ENCODE data around the gene CEP85L. TPM values are rescaled to one million over a fixed set of nuclear protein-coding genes. Genes with fewer than 3 reads are reported as not detected.

Gene CEP85L
- total and polyA plus RNA-seq, 2 experiments from 2014 or later: 12.4 to 13.0 TPM

DNA sequence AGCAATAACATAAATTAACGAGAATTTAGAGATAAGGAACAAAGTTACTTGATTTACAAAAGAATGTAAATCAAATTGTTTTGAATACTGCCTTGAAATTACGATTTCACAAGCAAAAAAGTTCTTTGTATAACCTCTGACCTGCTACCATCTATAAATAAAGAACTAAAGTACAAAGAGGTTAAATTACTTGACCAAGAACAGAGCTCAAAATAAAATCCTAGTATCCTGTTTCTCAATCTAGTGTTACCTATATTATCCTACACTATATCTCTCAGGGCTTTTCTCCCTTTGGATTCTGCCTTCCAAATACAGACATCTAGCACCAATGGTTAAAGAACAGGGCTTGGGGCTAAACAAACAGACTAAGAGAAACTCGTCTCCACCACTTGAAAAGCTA is 59.5 kb downstream of the CEP85L start:
- H2AFZ ChIP-seq: no peak overlapping the region
- no peaks in the 10 kb centered on the region for H3K36me3 ChIP-seq (ENCODE audit: low read depth)
- TF ChIP-seq EZH2phosphoT487 (IDR thresholded peaks at IDR 0.05; ENCODE audit: insufficient read depth, low read depth): no peak
- TF ChIP-seq EZH2 (IDR thresholded peaks at IDR 0.05; ENCODE audit: insufficient read depth, poor library complexity, severe bottlenecking): no peak
- peaks cover 99% of the 10 kb centered on the region for H3K79me2 ChIP-seq (ENCODE audit: insufficient read depth)
- H3K9me3 ChIP-seq (ENCODE audit: low read depth): no peaks in the 10 kb centered on the region
- no peak for DNase-seq
- no peak overlapping the region for H3K9ac ChIP-seq
- in situ Hi-C loops (cut with MboI): no loop called here
- H3K4me2 ChIP-seq (ENCODE audit: unreplicated experiment): no peak overlapping the region
- H3F3A ChIP-seq (ENCODE audit: insufficient read depth): peaks cover 14% of the 10 kb centered on the region
- WGBS, 2 experiments (ENCODE audit: low coverage in 1 of 2, low lambda C conversion rate in 2 of 2, missing lambda C conversion rate in 2 of 2): 96 to 98% methylated on average over 3 of the region's 3 CpGs
- 0 out of 2 replicates have a peak, but pooled peaks cover 7% of the 10 kb centered on the region for H4K20me1 ChIP-seq (ENCODE audit: insufficient read depth)
- H3K9me2 ChIP-seq (ENCODE audit: insufficient read depth): no peaks in the 10 kb centered on the region
- H3K27ac ChIP-seq: no peak overlapping the region
- H3K4me1 ChIP-seq (ENCODE audit: insufficient read depth): peaks cover 14% of the 10 kb centered on the region; the same call in 1 of the 2 replicates
- H3K27me3 ChIP-seq (replicated peaks; ENCODE audit: insufficient read depth): no peaks in the 10 kb centered on the region
- H3K4me3 ChIP-seq: no peak overlapping the region

DNA sequence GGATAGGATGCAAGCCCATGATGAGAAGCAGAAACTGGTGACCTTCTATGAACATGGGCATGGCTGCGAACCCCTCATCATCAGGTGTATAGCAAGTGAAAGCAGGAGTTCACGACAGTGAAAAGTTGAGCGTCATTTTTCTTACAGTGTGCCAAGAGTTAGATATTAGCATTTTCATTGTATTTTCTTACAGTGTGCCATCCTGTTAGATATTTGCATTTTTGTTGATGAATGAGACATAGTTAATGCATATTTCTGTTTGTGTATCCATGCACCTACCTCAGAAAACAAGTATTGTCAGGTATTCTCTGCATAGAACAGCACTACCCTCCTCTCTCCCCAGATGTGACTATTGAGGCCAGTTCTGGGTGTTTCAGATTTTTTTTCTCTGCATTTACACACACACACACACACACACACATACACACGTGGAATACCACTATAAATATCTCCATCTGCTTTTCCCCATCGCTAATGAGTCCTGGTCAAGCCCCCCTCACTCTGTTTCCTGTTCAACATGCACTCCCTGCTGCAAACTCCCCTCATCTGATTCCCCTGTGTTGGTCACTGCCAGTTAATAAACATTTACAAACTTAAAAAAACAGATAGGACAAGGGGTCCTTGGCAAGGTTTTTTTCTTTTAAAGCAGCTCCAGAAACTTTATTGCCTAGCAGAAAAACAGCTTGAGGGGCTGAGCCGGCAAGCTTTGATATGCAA is 61.6 kb downstream of the CEP85L start:
- Histone ChIP-seq H3K4me1 (ENCODE audit: insufficient read depth) (peaks cover 14% of the 10 kb centered on the region; the same call in 1 of the 2 replicates), H3K27me3 (replicated peaks; ENCODE audit: insufficient read depth) (no peaks in the 10 kb centered on the region), H3K79me2 (ENCODE audit: insufficient read depth) (peaks cover 99% of the 10 kb centered on the region), H3K36me3 (ENCODE audit: low read depth) (no peaks in the 10 kb centered on the region), H3F3A (ENCODE audit: insufficient read depth) (peaks cover 14% of the 10 kb centered on the region), H2AFZ (no peak overlapping the region), H3K4me3 (peak overlapping the region; percentile 42), H3K9me2 (ENCODE audit: insufficient read depth) (no peaks in the 10 kb centered on the region), H3K27ac (0 out of 2 replicates have a peak overlapping the region, but pooled peaks have one; percentile 11), H3K9ac (no peak overlapping the region), H4K20me1 (ENCODE audit: insufficient read depth) (0 out of 2 replicates have a peak, but pooled peaks cover 13% of the 10 kb centered on the region), H3K9me3 (ENCODE audit: low read depth) (no peaks in the 10 kb centered on the region), H3K4me2 (ENCODE audit: unreplicated experiment) (peak overlapping the region; percentile 52)
- no peak for DNase-seq
- TF ChIP-seq EZH2phosphoT487 (IDR thresholded peaks at IDR 0.05; ENCODE audit: insufficient read depth, low read depth) (no peak), EZH2 (IDR thresholded peaks at IDR 0.05; ENCODE audit: insufficient read depth, poor library complexity, severe bottlenecking) (no peak)
- 22 to 25% methylated on average over 6 of the region's 6 CpGs for WGBS, 2 experiments (ENCODE audit: low coverage in 1 of 2, low lambda C conversion rate in 2 of 2, missing lambda C conversion rate in 2 of 2)
- in situ Hi-C loops (cut with MboI): loop anchor here (10.0 kb wide), 1 partner anchor 305 kb away; no protein-coding TSS in a partner anchor

GRCh38 chr6:118589186-118589585 is 62.2 kb downstream of the CEP85L start:
- WGBS, 2 experiments (ENCODE audit: low coverage in 1 of 2, low lambda C conversion rate in 2 of 2, missing lambda C conversion rate in 2 of 2): 8 to 15% methylated on average over 4 of the region's 4 CpGs
- peak overlapping the region; percentile 52 for H3K4me2 ChIP-seq (ENCODE audit: unreplicated experiment)

GRCh38 chr6:118588626-118589025 is 62.8 kb downstream of the CEP85L start:
- Histone ChIP-seq H3K79me2 (ENCODE audit: insufficient read depth) (peaks cover 100% of the 10 kb centered on the region), H3F3A (ENCODE audit: insufficient read depth) (peaks cover 14% of the 10 kb centered on the region), H3K27me3 (replicated peaks; ENCODE audit: insufficient read depth) (no peaks in the 10 kb centered on the region), H3K9me3 (ENCODE audit: low read depth) (no peaks in the 10 kb centered on the region), H3K9ac (no peak overlapping the region), H3K27ac (0 out of 2 replicates have a peak overlapping the region, but pooled peaks have one; percentile 11), H3K9me2 (ENCODE audit: insufficient read depth) (no peaks in the 10 kb centered on the region), H2AFZ (no peak overlapping the region), H4K20me1 (ENCODE audit: insufficient read depth) (0 out of 2 replicates have a peak, but pooled peaks cover 16% of the 10 kb centered on the region), H3K36me3 (ENCODE audit: low read depth) (no peaks in the 10 kb centered on the region), H3K4me2 (ENCODE audit: unreplicated experiment) (peak overlapping the region; percentile 52), H3K4me3 (peak overlapping the region; percentile 42), H3K4me1 (ENCODE audit: insufficient read depth) (peaks cover 14% of the 10 kb centered on the region; the same call in 1 of the 2 replicates)
- TF ChIP-seq EZH2 (IDR thresholded peaks at IDR 0.05; ENCODE audit: insufficient read depth, poor library complexity, severe bottlenecking) (no peak), EZH2phosphoT487 (IDR thresholded peaks at IDR 0.05; ENCODE audit: insufficient read depth, low read depth) (no peak)
- 84 to 87% methylated on average over 5 of the region's 5 CpGs for WGBS, 2 experiments (ENCODE audit: low coverage in 1 of 2, low lambda C conversion rate in 2 of 2, missing lambda C conversion rate in 2 of 2)
- peak; percentile 34 for DNase-seq
- in situ Hi-C loops (cut with MboI): loop anchor here (10.0 kb wide), 1 partner anchor 304 kb away; no protein-coding TSS in a partner anchor

More at GRCh38 chr6:118589186-118589585, 62.2 kb downstream of the CEP85L start:
- in situ Hi-C loops (cut with MboI): loop anchor here (10.0 kb wide), 1 partner anchor 304 kb away; no protein-coding TSS in a partner anchor
- no peak overlapping the region for H3K9ac ChIP-seq
- H3K36me3 ChIP-seq (ENCODE audit: low read depth): no peaks in the 10 kb centered on the region
- H2AFZ ChIP-seq: no peak overlapping the region
- no peaks in the 10 kb centered on the region for H3K9me3 ChIP-seq (ENCODE audit: low read depth)
- H3K27ac ChIP-seq: peak overlapping the region; percentile 11; the same call in 1 of the 2 replicates
- peaks cover 100% of the 10 kb centered on the region for H3K79me2 ChIP-seq (ENCODE audit: insufficient read depth)
- no peaks in the 10 kb centered on the region for H3K27me3 ChIP-seq (replicated peaks; ENCODE audit: insufficient read depth)
- no peak for TF ChIP-seq EZH2phosphoT487 (IDR thresholded peaks at IDR 0.05; ENCODE audit: insufficient read depth, low read depth)
- TF ChIP-seq EZH2 (IDR thresholded peaks at IDR 0.05; ENCODE audit: insufficient read depth, poor library complexity, severe bottlenecking): no peak
- peak; percentile 50 for DNase-seq
- peaks cover 14% of the 10 kb centered on the region; the same call in 1 of the 2 replicates for H3K4me1 ChIP-seq (ENCODE audit: insufficient read depth)
- peak overlapping the region; percentile 42 for H3K4me3 ChIP-seq
- H3F3A ChIP-seq (ENCODE audit: insufficient read depth): peaks cover 14% of the 10 kb centered on the region
- no peaks in the 10 kb centered on the region for H3K9me2 ChIP-seq (ENCODE audit: insufficient read depth)
- 0 out of 2 replicates have a peak, but pooled peaks cover 16% of the 10 kb centered on the region for H4K20me1 ChIP-seq (ENCODE audit: insufficient read depth)
